A375 (cell line): ENCODE results near the gene TRMT10B. TPM values are rescaled to one million over a fixed set of nuclear protein-coding genes. Genes with fewer than 3 reads are reported as not detected.

Source experiments
- total RNA-seq: library from RNA; depleted of rRNA; stranded (reverse); fragments of >200 nt; shearing (Covaris generic); gene quantifications from 2 replicates; pipeline ENCODE4 v1.2.3, GENCODE V29; 2014; rRNA removed

TRMT10B gene, protein sequence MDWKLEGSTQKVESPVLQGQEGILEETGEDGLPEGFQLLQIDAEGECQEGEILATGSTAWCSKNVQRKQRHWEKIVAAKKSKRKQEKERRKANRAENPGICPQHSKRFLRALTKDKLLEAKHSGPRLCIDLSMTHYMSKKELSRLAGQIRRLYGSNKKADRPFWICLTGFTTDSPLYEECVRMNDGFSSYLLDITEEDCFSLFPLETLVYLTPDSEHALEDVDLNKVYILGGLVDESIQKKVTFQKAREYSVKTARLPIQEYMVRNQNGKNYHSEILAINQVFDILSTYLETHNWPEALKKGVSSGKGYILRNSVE
- 3.5 and 4.3 TPM in 2 replicates for total RNA-seq

GRCh38 chr9:37753489-37754190 is at the start of gene TRMT10B:
Gene TRMT10B (plus strand): TSS chr9:37753805. CDS start chr9:37761932, 8,127 bp downstream.

DNA sequence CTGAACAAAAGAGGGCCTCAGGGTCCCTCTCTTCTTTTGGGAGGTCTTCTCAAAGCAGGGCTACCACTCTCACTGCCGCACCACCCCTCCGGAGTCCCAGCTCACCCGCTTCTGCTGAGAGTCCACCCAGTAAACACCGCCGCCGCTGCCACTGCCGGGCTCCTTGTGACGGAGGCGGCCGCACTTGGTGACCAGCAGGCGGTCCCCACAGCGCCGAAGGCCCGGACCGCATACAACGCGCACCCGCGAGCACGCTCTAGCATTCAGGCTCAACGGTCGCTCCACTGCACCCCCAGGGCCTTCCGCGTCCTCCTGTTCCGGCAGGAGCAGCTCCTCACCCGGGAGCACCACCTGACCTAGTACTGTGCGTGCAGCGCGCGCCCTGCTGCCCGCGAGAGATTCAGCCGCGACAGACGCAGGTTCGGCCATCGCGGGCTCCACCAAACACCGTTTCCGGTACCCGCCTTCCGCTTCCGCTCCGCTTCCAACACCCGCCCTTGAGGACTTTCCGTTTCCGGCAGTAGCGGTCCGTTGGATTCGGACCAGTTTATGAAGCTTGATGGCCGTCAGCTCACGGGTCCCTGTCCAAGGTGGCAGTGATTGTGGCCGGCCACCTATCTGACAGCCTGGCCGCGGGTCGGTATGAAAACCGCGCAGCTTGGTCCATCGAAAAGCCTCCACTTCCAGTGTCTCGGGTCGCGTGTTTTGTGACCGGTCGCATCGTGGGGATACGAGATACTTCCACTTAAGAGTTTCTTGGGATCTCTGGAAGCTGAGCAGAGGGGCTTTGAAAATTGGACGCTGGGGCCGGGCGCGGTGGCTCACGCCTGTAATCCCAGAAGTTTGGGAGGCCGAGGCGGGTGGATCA is 31.2 kb downstream of the TRMT10B start, which contains the start of gene EXOSC3:
EXOSC3 (minus strand) TSS at position 449 of the 868 bp plus-strand sequence; CDS start at position 429, 20 bp downstream.

GRCh38 chr9:37800631-37801286 is 47.2 kb downstream of the TRMT10B start, which contains the start of gene DCAF10:
Gene DCAF10 (plus strand): TSS chr9:37800797. CDS start chr9:37800867, 70 bp downstream.

Other genes with a start within 250 kb of the TRMT10B start
- gene FBXO10, start 177.4 kb upstream of the TRMT10B start, total RNA-seq = 4.5 and 8.5 TPM in 2 replicates
- 449 and 470 TPM in 2 replicates for gene TOMM5, start 161.2 kb upstream of the TRMT10B start, total RNA-seq
- gene FRMPD1, start 102.9 kb upstream of the TRMT10B start, total RNA-seq = not detected in 2 replicates
- gene EXOSC3, start 31.3 kb downstream of the TRMT10B start, total RNA-seq = 194 and 227 TPM in 2 replicates
- 8.9 and 9.6 TPM in 2 replicates for gene DCAF10, start 47.0 kb downstream of the TRMT10B start, total RNA-seq
- 19.2 and 21.4 TPM in 2 replicates for gene SLC25A51, start 150.3 kb downstream of the TRMT10B start, total RNA-seq